PC-3 (cell line): Measurements from ENCODE around the gene NKX6-2. TPM values are rescaled to one million over a fixed set of nuclear protein-coding genes. Genes with fewer than 3 reads are reported as not detected.
"Not testable (repeated sequence)": the region's sequence is repeated elsewhere in the genome, so short reads cannot be mapped to it uniquely, and the experiment has no call there.

ENCODE experiments used
- ATAC-seq: fragments of 200-7000 bp; cut with Tn5 transposase; 2 replicates; pipeline ENCODE4 v1.9.1; 2020; ENCODE audit warnings: mild to moderate bottlenecking, moderate library complexity
- BruUV-seq: library from RNA; stranded (reverse); fragments of 400-500 nt; replicated peaks from 2 replicates; lab custom pipeline; 2021; lab: Mats Ljungman, UMichigan
- CTCF ChIA-PET: fragments of 300-600 bp; sonication (Branson Sonifier 250); formaldehyde crosslinking; loops from one replicate; lab custom pipeline; 2022; ENCODE audit warnings: antibody characterized with exemption; lab: Charles Lee
- POLR2A ChIA-PET: fragments of 300-600 bp; sonication (Branson Sonifier 250); formaldehyde crosslinking; loops from one replicate; lab custom pipeline; 2022; ENCODE audit warnings: antibody characterized with exemption; ENCODE audit not compliant: unreplicated experiment; lab: Charles Lee
- DNase-seq: peaks from one replicate; pipeline ENCODE4 v3.0.0-alpha.2; 2015
- H2AFZ ChIP-seq: fragments of 300-600 bp; sonication (generic); 2 replicates; pipeline ENCODE4 v1.6.0; 2016; ENCODE audit warnings: antibody characterized with exemption, low read length
- H3F3A ChIP-seq: fragments of 300-600 bp; sonication (generic); one replicate; pipeline ENCODE4 v1.6.0; 2017; ENCODE audit warnings: antibody characterized with exemption, low read length, control low read depth, mild to moderate bottlenecking; ENCODE audit not compliant: unreplicated experiment
- H3K27ac ChIP-seq: fragments of 300-600 bp; sonication (generic); 2 replicates; pipeline ENCODE4 v1.5.1; 2016; ENCODE audit warnings: mild to moderate bottlenecking, low read length
- H3K27me3 ChIP-seq: fragments of 300-600 bp; sonication (generic); 2 replicates; pipeline ENCODE4 v1.6.1; 2016; ENCODE audit warnings: low read length, mixed read lengths
- H3K36me3 ChIP-seq: fragments of 300-600 bp; sonication (generic); 2 replicates; pipeline ENCODE4 v1.6.1; 2016; ENCODE audit warnings: low read depth, mixed run types, low read length, mixed read lengths
- H3K4me1 ChIP-seq: fragments of 300-600 bp; sonication (generic); 2 replicates; pipeline ENCODE4 v1.5.1; 2016; ENCODE audit warnings: low read length; ENCODE audit not compliant: insufficient read depth
- H3K4me2 ChIP-seq: fragments of 300-600 bp; sonication (generic); 2 replicates; pipeline ENCODE4 v1.6.0; 2016; ENCODE audit warnings: low read length
- H3K4me3 ChIP-seq: fragments of 300-600 bp; sonication (generic); 2 replicates; pipeline ENCODE4 v1.5.1; 2016; ENCODE audit warnings: mild to moderate bottlenecking, low read length, mixed read lengths
- H3K79me2 ChIP-seq: fragments of 300-600 bp; sonication (generic); 2 replicates; pipeline ENCODE4 v1.6.1; 2017; ENCODE audit warnings: low read length, mixed read lengths
- H3K9ac ChIP-seq: fragments of 300-600 bp; sonication (generic); 2 replicates; pipeline ENCODE4 v1.6.0; 2016; ENCODE audit warnings: mild to moderate bottlenecking, low read length
- H3K9me2 ChIP-seq: fragments of 300-600 bp; sonication (generic); replicated peaks from 2 replicates; pipeline ENCODE4 v1.6.1; 2016; ENCODE audit warnings: mixed run types, low read length, mixed read lengths
- H3K9me3 ChIP-seq: fragments of 300-600 bp; sonication (generic); 2 replicates; pipeline ENCODE4 v1.6.1; 2016; ENCODE audit warnings: low read length, mixed read lengths
- H4K20me1 ChIP-seq: fragments of 300-600 bp; sonication (generic); 2 replicates; pipeline ENCODE4 v1.6.1; 2016; ENCODE audit warnings: low read length, mixed read lengths
- CTCF ChIP-seq: fragments of 300-600 bp; sonication (generic); conservative IDR thresholded peaks from 2 replicates; pipeline ENCODE4 v1.5.1; 2017; ENCODE audit warnings: antibody characterized with exemption, low read depth, mild to moderate bottlenecking, low read length
- EZH2 ChIP-seq: fragments of 300-600 bp; sonication (generic); IDR thresholded peaks from one replicate; pipeline ENCODE4 v1.6.1; 2017; ENCODE audit warnings: antibody characterized with exemption, mild to moderate bottlenecking, low read length; ENCODE audit not compliant: unreplicated experiment
- EZH2phosphoT487 ChIP-seq: fragments of 300-600 bp; sonication (generic); IDR thresholded peaks from 2 replicates; pipeline ENCODE4 v1.6.1; 2018; ENCODE audit warnings: mild to moderate bottlenecking, antibody characterized with exemption, low read length, borderline replicate concordance
- intact Hi-C: fragments of 100-400 bp; cut with micrococcal nuclease; formaldehyde crosslinking; loops from 2 replicates; pipeline ENCODE4 v1.9.0; 2023
- total RNA-seq: library from RNA; depleted of rRNA; stranded (reverse); fragments of >200 nt; gene quantifications from 2 replicates; pipeline ENCODE4 v1.2.3, GENCODE V29; 2014

NKX6-2 gene
- total RNA-seq, 1 experiment from 2014 or later, result not detected

DNA sequence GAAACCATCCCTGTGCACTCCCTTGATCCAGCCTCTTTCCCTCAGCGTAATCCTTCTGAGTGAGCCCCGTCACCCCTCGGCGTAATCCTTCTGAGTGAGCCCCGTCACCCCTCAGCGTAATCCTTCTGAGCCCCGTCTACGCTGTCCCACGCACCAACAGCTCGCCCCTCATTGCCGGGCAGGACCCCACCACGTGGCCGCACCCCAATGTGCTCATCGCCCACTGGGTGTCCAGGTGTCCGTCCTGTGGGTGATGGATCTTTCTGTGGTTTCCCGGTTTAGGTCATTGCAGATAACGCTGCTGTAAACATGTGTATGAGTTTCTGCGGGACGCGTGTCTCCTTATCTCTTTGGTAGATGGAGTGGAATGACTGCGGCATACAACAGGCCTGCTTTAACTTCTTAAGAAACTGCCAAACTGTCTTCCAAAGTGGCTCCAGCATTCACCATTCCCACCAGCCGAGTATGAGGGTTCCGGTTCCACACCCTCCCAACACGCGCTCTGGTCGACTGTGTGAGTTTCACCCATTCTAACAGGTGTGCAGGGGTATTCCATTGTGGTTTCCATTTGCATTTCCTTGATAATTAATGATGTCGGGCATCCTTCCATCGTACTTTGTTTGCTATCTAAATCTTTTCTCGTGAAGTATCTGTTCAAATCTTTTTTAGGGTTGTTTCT lies 42.1 kb upstream of the NKX6-2 start:
- no peak overlapping the region for H3K4me2 ChIP-seq
- intact Hi-C loops, result no loop called here
- ChIA-PET CTCF (no interaction called here), POLR2A (no interaction called here)
- no peak for ATAC-seq
- H3K79me2 ChIP-seq, result no peaks in the 10 kb centered on the region
- no peaks in the 10 kb centered on the region for H3K9me2 ChIP-seq
- DNase-seq, result no peak
- no peak overlapping the region for H3K27ac ChIP-seq
- no peaks in the 10 kb centered on the region for H3K36me3 ChIP-seq
- H3K27me3 ChIP-seq, result peaks cover 42% of the 10 kb centered on the region
- H2AFZ ChIP-seq, result no peak overlapping the region
- H3K9ac ChIP-seq, result no peak overlapping the region
- H3K4me3 ChIP-seq, result no peak overlapping the region
- H4K20me1 ChIP-seq, result no peaks in the 10 kb centered on the region
- H3K9me3 ChIP-seq, result no peaks in the 10 kb centered on the region
- H3K4me1 ChIP-seq, result no peaks in the 10 kb centered on the region
- TF ChIP-seq EZH2 (no peak), EZH2phosphoT487 (no peak), CTCF (no peak)
- no peaks in the 10 kb centered on the region for H3F3A ChIP-seq
- BruUV-seq, result no TSS peak

- H2AFZ ChIP-seq, result no peak overlapping the region
- H4K20me1 ChIP-seq, result no peaks in the 10 kb centered on the region
- no peak overlapping the region for H3K27ac ChIP-seq
- no peak for ATAC-seq
- BruUV-seq, result no TSS peak
- CTCF ChIA-PET, result no interaction called here
- no peak for TF ChIP-seq EZH2phosphoT487
- no peaks in the 10 kb centered on the region for H3F3A ChIP-seq
- H3K4me2 ChIP-seq, result no peak overlapping the region
- intact Hi-C loops, result no loop called here
- H3K9me2 ChIP-seq, result no peaks in the 10 kb centered on the region
- no peaks in the 10 kb centered on the region for H3K79me2 ChIP-seq
- H3K36me3 ChIP-seq, result no peaks in the 10 kb centered on the region
- H3K4me3 ChIP-seq, result no peak overlapping the region
- DNase-seq, result no peak
- POLR2A ChIA-PET, result no interaction called here
- peaks cover 40% of the 10 kb centered on the region for H3K27me3 ChIP-seq
- no peaks in the 10 kb centered on the region for H3K4me1 ChIP-seq
- H3K9ac ChIP-seq, result no peak overlapping the region
- H3K9me3 ChIP-seq, result no peaks in the 10 kb centered on the region
Observed at GRCh38 chr10:132827423-132827789, 41.5 kb upstream of the NKX6-2 start.

DNA sequence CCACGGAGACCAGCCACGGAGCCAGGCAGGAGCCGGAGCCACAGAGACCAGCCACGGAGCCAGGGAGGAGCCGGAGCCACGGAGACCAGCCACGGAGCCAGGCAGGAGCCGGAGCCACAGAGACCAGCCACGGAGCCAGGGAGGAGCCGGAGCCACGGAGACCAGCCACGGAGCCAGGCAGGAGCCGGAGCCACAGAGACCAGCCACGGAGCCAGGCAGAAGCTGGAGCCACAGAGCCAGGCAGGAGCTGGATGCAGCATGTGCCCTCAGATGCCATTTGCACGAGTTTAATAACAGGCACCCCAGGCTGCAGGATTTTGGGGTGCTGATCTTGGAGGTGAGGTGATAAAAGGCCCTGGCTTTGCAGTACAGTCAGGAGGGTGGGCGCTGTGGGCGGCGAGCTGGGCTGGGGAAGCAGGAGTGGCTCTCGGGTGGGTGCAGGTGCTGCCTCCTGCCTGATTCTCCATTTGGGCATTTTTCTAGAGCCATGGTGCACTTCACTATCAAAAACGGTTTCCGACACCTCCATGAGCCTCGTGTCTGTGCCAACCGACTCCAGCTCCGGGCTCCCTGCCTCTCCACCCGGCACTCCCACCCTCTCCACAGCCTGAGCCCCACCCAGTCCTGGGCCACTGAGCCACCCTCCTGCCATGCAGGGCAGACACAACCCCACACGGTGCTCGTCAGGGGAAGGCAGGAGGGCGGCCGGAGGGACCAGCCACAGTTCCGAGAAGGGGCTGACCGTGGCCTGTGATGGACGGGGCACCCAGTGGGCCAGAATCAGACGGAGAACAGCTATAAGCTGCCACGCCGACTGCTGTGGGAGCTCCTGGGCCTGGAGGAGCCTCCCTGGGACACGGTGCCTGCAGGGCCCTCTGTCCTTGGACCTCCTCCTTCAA lies 40.8 kb upstream of the NKX6-2 start:
- BruUV-seq, result no TSS peak
- H3F3A ChIP-seq, result no peaks in the 10 kb centered on the region
- H3K27me3 ChIP-seq, result peaks cover 33% of the 10 kb centered on the region
- H3K36me3 ChIP-seq, result no peaks in the 10 kb centered on the region
- TF ChIP-seq CTCF (no peak), EZH2 (no peak), EZH2phosphoT487 (no peak)
- no peak for ATAC-seq
- no peak overlapping the region for H3K27ac ChIP-seq
- no peak for DNase-seq
- no peaks in the 10 kb centered on the region for H4K20me1 ChIP-seq
- CTCF ChIA-PET, result no interaction called here
- no peaks in the 10 kb centered on the region for H3K9me3 ChIP-seq
- H2AFZ ChIP-seq, result no peak overlapping the region
- POLR2A ChIA-PET, result no interaction called here
- H3K4me1 ChIP-seq, result no peaks in the 10 kb centered on the region
- intact Hi-C loops, result no loop called here
- no peak overlapping the region for H3K4me3 ChIP-seq
- no peak overlapping the region for H3K9ac ChIP-seq
- H3K4me2 ChIP-seq, result no peak overlapping the region
- H3K9me2 ChIP-seq, result no peaks in the 10 kb centered on the region
- no peaks in the 10 kb centered on the region for H3K79me2 ChIP-seq

DNA sequence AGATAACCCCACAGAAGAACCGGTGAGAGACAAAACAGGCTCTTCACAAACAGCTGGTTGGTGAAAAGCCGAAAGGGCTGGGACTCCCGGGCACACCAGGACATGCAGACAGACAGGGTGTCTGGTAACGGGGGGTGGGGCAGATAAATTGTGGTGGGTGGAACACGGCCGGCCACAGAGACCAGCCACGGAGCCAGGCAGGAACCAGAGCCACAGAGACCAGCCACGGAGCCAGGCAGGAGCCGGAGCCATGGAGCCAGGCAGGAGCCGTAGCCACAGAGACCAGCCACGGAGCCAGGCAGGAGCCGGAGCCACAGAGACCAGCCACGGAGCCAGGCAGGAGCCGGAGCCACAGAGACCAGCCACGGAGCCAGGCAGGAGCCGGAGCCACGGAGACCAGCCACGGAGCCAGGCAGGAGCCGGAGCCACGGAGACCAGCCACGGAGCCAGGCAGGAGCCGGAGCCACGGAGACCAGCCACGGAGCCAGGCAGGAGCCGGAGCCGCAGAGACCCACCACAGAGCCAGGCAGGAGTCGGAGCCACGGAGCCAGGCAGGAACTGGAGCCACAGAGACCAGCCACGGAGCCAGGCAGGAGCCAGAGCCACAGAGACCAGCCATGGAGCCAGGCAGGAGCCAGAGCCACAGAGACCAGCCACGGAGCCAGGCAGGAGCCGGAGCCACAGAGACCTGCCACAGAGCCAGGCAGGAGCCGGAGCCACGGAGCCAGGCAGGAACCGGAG lies 40.0 kb upstream of the NKX6-2 start:
- DNase-seq, ATAC-seq, intact Hi-C loops, H3F3A ChIP-seq, H3K9ac ChIP-seq, H3K4me3 ChIP-seq, H3K4me1 ChIP-seq, CTCF ChIA-PET, H4K20me1 ChIP-seq, H3K9me2 ChIP-seq, H3K36me3 ChIP-seq, BruUV-seq, H3K27ac ChIP-seq, H2AFZ ChIP-seq, POLR2A ChIA-PET, H3K4me2 ChIP-seq, H3K9me3 ChIP-seq, H3K79me2 ChIP-seq: not testable (repeated sequence)
- H3K27me3 ChIP-seq, result peaks cover 25% of the 10 kb centered on the region
